Epithelial cell of proximal tubule (primary cell): Measurements from ENCODE around the gene DEPDC7. TPM values are rescaled to one million over a fixed set of nuclear protein-coding genes. Genes with fewer than 3 reads are reported as not detected.

Experiments
- DNase-seq: peaks from one replicate; pipeline ENCODE4 v3.0.0-alpha.2; 2011; ENCODE audit warnings: low read depth
- H3K4me3 ChIP-seq: 2 replicates; pipeline ENCODE4 v1.5.1; 2011; ENCODE audit warnings: low read depth, mild to moderate bottlenecking, low read length
- total RNA-seq: library from RNA; depleted of rRNA; stranded (reverse); fragments of >200 nt; gene quantifications from 2 replicates; pipeline ENCODE4 v1.2.3, GENCODE V29; 2015
- TF ChIP-seq, protein P1 (sequence below): conservative IDR thresholded peaks from 2 replicates; pipeline ENCODE4 v1.5.1; 2012; ENCODE audit warnings: low read depth, mild to moderate bottlenecking, low read length

DEPDC7 gene
- total RNA-seq, 1 donor from 2014 or later, result 2.2 TPM

DNA sequence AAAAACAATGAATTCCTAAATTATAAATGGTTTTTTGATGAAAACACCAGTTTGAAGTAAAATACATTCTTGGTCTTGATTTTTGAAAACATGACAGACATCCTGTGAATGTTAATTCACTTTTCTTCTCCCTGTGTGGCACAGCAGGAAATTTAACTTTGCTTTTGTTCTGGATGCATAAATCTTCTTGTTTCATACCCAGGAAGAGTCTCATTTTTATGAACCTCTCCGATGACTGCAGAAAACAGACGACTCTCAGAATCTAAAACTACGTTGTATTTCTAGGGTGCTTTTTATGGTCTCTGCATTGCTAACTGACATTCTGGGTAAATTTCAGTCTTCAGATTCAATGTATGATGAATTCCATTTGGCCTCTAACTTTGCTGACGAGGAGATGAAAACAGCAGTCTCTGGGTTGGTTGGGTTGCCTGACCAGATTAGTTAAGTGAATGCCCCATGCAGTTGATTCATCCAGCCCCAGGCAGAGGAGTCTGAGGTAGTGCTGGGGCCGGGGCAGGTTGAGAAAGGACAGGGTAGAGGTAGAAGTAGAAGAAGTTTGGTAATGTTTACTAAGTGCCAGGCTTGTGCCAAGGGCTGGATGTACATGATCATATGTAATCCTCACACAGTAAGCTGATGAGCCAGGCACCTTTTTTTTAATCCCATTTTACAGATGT lies 43.8 kb downstream of the DEPDC7 start:
- H3K4me3 ChIP-seq, result no peak overlapping the region
- no peak for DNase-seq
- TF ChIP-seq, protein P1, sequence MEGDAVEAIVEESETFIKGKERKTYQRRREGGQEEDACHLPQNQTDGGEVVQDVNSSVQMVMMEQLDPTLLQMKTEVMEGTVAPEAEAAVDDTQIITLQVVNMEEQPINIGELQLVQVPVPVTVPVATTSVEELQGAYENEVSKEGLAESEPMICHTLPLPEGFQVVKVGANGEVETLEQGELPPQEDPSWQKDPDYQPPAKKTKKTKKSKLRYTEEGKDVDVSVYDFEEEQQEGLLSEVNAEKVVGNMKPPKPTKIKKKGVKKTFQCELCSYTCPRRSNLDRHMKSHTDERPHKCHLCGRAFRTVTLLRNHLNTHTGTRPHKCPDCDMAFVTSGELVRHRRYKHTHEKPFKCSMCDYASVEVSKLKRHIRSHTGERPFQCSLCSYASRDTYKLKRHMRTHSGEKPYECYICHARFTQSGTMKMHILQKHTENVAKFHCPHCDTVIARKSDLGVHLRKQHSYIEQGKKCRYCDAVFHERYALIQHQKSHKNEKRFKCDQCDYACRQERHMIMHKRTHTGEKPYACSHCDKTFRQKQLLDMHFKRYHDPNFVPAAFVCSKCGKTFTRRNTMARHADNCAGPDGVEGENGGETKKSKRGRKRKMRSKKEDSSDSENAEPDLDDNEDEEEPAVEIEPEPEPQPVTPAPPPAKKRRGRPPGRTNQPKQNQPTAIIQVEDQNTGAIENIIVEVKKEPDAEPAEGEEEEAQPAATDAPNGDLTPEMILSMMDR, result no peak

DNA sequence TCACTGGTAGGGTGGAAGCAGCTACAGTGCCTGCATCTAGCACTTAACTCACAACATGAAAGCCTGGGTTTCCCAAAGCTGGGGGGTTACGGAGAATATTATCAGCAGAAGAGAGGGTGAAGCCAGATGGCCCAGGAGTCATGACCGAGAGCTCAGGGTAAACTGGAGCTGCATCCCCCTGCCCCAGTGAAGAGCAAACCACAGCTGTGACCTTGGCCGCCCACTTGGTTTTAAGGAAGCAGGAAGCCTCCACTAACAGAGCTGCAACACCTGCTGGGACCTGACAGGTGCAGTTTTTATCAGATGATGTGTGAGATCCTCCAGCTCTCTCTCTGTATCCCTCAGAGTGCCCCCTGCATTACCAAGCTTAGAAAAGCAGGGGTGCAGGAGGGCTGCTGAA lies 44.6 kb downstream of the DEPDC7 start:
- TF ChIP-seq, protein P1, result no peak
- DNase-seq, result no peak
- H3K4me3 ChIP-seq, result no peak overlapping the region

DNA sequence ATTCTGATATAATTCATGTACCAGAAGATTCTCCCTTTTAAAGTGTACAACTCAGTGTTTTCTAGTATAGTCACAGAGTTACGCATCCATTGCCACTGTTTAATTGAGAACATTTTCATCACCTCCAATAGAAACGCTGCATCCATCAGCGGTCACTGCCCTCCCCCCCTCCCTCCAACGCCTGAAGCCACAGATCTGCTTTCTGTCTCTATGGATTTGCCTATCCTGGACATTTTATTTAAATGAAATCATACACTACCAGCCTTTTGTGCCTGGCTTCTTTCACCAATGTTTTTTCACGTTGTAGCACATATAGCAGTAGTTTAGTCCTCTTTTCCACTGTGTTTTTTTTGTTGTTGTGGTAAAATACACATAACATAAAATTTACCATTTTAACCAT lies 46.5 kb downstream of the DEPDC7 start:
- no peak for DNase-seq
- TF ChIP-seq, protein P1, result no peak
- H3K4me3 ChIP-seq, result no peak overlapping the region

DNA sequence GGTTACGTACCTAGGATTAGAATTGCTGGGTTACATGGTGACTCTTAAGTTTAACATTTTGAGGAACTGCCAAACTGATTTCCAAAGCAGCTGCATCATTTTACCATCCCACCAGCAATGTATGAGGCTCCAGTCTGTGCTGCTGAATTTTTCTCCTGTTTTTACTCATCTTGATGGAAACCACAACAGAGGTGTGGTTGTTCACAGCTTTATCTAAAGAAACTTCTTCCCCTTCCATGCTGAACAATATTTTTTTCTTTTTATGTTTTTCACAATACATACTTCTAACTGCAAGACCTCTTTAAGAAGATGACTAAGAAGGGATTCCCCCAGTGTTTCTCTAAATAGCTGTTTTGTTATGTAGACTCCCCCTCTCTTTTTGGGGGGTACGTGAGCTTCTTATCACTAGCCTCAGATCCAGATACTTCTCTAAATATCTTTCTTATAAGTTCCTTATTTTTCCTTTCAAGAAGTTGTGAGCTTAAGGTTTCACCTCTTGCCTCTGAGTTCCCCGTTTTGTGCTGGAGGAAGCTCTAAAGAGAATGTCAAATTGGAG lies 47.7 kb downstream of the DEPDC7 start:
- no peak overlapping the region for H3K4me3 ChIP-seq
- TF ChIP-seq, protein P1, result no peak
- no peak for DNase-seq

DNA sequence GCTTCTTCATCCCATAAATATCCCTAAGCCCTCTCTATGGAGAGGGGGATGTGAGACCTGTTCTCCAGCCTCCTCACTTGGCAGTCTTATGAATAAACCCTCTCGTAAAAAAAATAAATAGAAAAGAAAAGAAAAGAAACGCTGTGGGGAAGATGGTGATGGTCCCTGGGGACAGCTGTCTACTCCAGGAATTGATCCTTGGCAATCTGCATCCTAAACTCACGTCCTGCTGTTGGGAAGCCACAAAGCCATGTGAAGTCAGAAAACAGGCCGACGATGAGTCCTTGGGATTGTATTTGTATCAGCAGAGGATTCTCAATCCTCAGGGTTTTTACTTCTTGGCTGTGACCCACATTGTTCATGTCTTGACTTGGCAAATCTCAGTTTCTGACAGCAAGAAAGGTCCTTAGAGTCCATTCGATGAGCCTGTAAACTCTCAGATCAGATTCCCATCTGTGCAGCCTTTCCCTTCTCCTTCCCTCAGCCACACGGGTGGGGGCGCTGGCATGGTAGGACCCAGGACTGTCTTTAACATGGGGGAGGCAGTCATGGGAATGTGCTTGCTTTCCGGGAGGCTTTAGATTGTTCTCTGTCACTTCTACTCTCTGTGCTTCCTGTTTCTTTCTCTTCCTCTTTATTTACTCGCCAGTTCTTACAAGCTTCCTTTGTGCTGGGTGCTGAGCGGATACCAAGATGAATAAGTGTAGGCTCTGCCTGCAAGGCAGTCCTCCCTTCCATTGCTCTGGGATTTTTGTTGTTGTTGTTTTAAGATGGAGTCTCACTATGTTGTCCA lies 48.6 kb downstream of the DEPDC7 start:
- TF ChIP-seq, protein P1, result no peak
- H3K4me3 ChIP-seq, result no peak overlapping the region
- no peak for DNase-seq

DNA sequence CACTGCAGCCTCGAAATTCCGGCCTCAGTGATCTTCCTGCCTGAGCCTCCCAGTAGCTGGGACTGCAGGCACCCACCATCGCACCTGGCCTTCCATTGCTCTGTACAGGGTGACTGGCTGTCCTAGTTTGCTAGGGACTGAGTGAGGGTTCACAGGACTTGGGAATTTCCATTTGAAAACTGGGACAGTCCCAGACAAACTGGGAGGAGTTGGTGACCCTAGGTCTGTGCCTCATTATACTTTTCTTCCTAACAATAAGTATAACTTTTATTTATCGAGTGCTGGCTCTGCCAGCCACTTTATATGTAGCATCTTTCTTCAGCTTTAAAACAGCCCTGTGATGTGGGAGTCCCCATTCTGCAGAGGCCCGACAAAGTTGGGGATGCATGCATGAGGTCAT lies 49.2 kb downstream of the DEPDC7 start:
- DNase-seq, result no peak
- H3K4me3 ChIP-seq, result no peak overlapping the region
- TF ChIP-seq, protein P1, result no peak
